Breast epithelium (tissue), 4 donors: Measurements from ENCODE around the gene MYO1G. TPM values are rescaled to one million over a fixed set of nuclear protein-coding genes. Genes with fewer than 3 reads are reported as not detected.

Source experiments
- DNase-seq, 2 donors: peaks; one replicate each; pipeline ENCODE4 v3.0.0-alpha.2; 2019; ENCODE audit warnings: low spot score in 2 of 2
- H3K27ac ChIP-seq, 2 donors: fragments of 200-600 bp; sonication (generic) in 1 of 2; one replicate each; pipeline ENCODE4 v1.5.1; 2016 to 2019; ENCODE audit warnings: mild to moderate bottlenecking in 1 of 2
- H3K27me3 ChIP-seq, 2 donors: fragments of 200-600 bp; sonication (generic) in 1 of 2; one replicate each; pipeline versions ENCODE4 v1.5.1 to v1.6.0; 2017 to 2019; ENCODE audit warnings: control low read depth in 1 of 2, mild to moderate bottlenecking in 1 of 2
- H3K36me3 ChIP-seq: fragments of 200-600 bp; one replicate; pipeline ENCODE4 v1.5.1; 2019
- H3K4me1 ChIP-seq, 2 donors: fragments of 200-600 bp; sonication (generic); one replicate each; pipeline ENCODE4 v1.5.1; 2016 to 2019; ENCODE audit warnings: control low read depth in 1 of 2
- H3K4me3 ChIP-seq, 3 donors: fragments of 200-600 bp; sonication (generic); 1 replicate in 2 of 3; 2 replicates in 1 of 3; pipeline ENCODE4 v1.5.1; 2016 to 2019; ENCODE audit warnings: mild to moderate bottlenecking in 3 of 3, moderate library complexity in 2 of 3
- H3K9me3 ChIP-seq, 2 donors: fragments of 200-600 bp; sonication (generic) in 1 of 2; one replicate each; pipeline ENCODE4 v1.5.1; 2016 to 2019; ENCODE audit warnings: control low read depth in 1 of 2
- CTCF ChIP-seq, 3 donors: fragments of 450-650 bp; IDR thresholded peaks; one replicate each; pipeline ENCODE4 v1.5.1; 2016 to 2017; ENCODE audit warnings: antibody characterized with exemption in 3 of 3, mild to moderate bottlenecking in 3 of 3, moderate library complexity in 3 of 3
- POLR2A ChIP-seq: fragments of 450-650 bp; IDR thresholded peaks from one replicate; pipeline ENCODE4 v1.6.1; 2016; ENCODE audit warnings: antibody characterized with exemption, mild to moderate bottlenecking, moderate library complexity
- POLR2AphosphoS5 ChIP-seq, 3 donors: sonication (generic); formaldehyde crosslinking; IDR thresholded peaks; one replicate each; pipeline ENCODE4 v1.6.1; 2017; ENCODE audit warnings: antibody characterized with exemption in 3 of 3
- intact Hi-C: fragments of 100-400 bp; cut with DNase I; formaldehyde crosslinking; loops from one replicate; pipeline ENCODE4 v1.15.1; 2023; ENCODE audit warnings: low total_unique reads
- total RNA-seq, 3 donors: library from RNA; depleted of rRNA; stranded (reverse); fragments of >200 nt; gene quantifications; one replicate each; pipeline ENCODE4 v1.1.0, GENCODE V29; 2016

The MYO1G gene
- total RNA-seq, 3 donors from 2014 or later = 2.0 to 2.9 (median 2.2) TPM

- Histone ChIP-seq H3K27me3 (no peaks in the 10 kb centered on the region), H3K36me3 (no peaks in the 10 kb centered on the region), H3K4me1 (no peaks in the 10 kb centered on the region), H3K9me3 (no peaks in the 10 kb centered on the region), H3K27ac (no peak overlapping the region), H3K4me3 (no peak overlapping the region)
- DNase-seq = peak in 1 of 2 donors; percentile 31
- TF ChIP-seq CTCF (IDR thresholded peaks at IDR 0.05) = no peak
- no peak for TF ChIP-seq POLR2A
- no peak for TF ChIP-seq POLR2AphosphoS5 (IDR thresholded peaks at IDR 0.05)
- intact Hi-C loops = no loop called here
Measured at GRCh38 chr7:44969049-44969700, 9.6 kb downstream of the MYO1G start.

GRCh38 chr7:44967571-44968446, 11.0 kb downstream of the MYO1G start:
- Histone ChIP-seq H3K27me3 (no peaks in the 10 kb centered on the region), H3K36me3 (no peaks in the 10 kb centered on the region), H3K27ac (no peak overlapping the region), H3K9me3 (no peaks in the 10 kb centered on the region), H3K4me3 (no peak overlapping the region), H3K4me1 (no peaks in the 10 kb centered on the region)
- DNase-seq = peak in 1 of 2 donors; percentile 28
- intact Hi-C loops = no loop called here
- TF ChIP-seq CTCF (IDR thresholded peaks at IDR 0.05) = no peak
- no peak for TF ChIP-seq POLR2A
- no peak for TF ChIP-seq POLR2AphosphoS5 (IDR thresholded peaks at IDR 0.05)

- intact Hi-C loops = no loop called here
- Histone ChIP-seq H3K36me3 (no peaks in the 10 kb centered on the region), H3K4me3 (no peak overlapping the region), H3K9me3 (no peaks in the 10 kb centered on the region), H3K27ac (no peak overlapping the region), H3K4me1 (no peaks in the 10 kb centered on the region), H3K27me3 (peaks cover 0 to 5% of the 10 kb centered on the region in 2 donors)
- no peak for DNase-seq
- no peak for TF ChIP-seq POLR2A
- TF ChIP-seq CTCF (IDR thresholded peaks at IDR 0.05) = no peak
- TF ChIP-seq POLR2AphosphoS5 (IDR thresholded peaks at IDR 0.05) = no peak
Measured at GRCh38 chr7:44966731-44967538, 11.9 kb downstream of the MYO1G start.

- Histone ChIP-seq H3K9me3 (no peaks in the 10 kb centered on the region), H3K36me3 (no peaks in the 10 kb centered on the region), H3K4me3 (no peak overlapping the region), H3K27ac (no peak overlapping the region), H3K4me1 (no peaks in the 10 kb centered on the region), H3K27me3 (peaks cover 0 to 7% of the 10 kb centered on the region in 2 donors)
- DNase-seq = peak in 1 of 2 donors; percentile 39
- intact Hi-C loops = no loop called here
- TF ChIP-seq CTCF (IDR thresholded peaks at IDR 0.05) (no peak), POLR2AphosphoS5 (IDR thresholded peaks at IDR 0.05) (no peak), POLR2A (no peak)
Measured at GRCh38 chr7:44965937-44966730, 12.7 kb downstream of the MYO1G start.
